CD4-positive, alpha-beta T cell treated with Interleukin-2 at 100 ng/mL for 4 hours (primary cell): ENCODE measurements around the gene PRDM2.

Source experiments
- DNase-seq: peaks from one replicate; pipeline ENCODE4 v3.0.0-alpha.2; 2020; ENCODE audit warnings: low spot score

Gene PRDM2

DNA sequence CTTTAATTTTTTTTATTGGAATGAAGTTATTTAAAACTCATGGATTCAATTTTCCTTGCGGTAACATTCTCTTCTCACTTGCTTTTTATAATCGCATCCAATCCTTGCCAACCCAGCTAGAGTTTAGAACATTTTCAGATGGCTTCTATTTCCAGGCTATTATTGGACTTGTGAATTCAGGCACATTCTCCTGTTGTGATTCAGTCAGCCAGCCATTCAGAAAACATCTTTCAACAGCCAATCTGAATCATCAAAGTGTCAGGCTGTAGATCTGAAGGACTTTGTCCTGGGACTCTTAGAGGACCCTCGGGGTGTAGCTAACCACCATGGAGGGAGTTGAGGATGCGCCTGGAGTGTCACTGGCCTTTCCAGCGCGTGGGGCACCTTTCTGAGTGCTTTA, 92.4 kb downstream of the PRDM2 start:
- DNase-seq, result no peak

DNA sequence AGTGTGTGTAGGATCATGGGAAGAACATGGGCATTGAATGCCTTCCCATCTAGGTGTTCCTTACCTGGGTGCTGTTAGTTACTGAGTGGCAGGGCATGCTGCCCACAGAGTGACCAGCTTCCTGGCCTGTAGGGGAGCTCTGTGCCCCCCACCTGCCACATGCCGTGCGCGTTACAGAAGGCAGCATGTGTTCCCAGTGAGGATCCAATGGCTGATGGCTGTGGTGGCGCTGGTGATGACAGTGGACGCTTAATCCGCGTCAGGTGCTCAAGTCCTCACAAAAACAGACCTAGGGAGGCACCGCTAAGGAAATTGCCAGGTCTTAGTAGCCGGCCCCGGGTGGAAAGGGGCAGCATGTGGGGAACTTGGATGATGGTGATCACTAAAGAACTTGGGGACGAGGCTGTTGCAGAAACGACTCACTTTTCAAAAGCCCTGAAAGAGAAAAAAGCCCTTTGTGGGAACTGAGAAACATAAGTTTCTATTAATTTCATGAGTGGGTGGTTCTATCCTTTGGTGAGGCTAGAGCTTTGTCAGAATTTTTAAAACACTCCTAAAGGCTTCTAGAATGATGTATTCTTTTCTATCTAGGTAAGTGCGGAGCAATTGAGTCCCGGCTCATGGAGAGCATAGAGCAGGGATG, 93.2 kb downstream of the PRDM2 start:
- no peak for DNase-seq

DNA sequence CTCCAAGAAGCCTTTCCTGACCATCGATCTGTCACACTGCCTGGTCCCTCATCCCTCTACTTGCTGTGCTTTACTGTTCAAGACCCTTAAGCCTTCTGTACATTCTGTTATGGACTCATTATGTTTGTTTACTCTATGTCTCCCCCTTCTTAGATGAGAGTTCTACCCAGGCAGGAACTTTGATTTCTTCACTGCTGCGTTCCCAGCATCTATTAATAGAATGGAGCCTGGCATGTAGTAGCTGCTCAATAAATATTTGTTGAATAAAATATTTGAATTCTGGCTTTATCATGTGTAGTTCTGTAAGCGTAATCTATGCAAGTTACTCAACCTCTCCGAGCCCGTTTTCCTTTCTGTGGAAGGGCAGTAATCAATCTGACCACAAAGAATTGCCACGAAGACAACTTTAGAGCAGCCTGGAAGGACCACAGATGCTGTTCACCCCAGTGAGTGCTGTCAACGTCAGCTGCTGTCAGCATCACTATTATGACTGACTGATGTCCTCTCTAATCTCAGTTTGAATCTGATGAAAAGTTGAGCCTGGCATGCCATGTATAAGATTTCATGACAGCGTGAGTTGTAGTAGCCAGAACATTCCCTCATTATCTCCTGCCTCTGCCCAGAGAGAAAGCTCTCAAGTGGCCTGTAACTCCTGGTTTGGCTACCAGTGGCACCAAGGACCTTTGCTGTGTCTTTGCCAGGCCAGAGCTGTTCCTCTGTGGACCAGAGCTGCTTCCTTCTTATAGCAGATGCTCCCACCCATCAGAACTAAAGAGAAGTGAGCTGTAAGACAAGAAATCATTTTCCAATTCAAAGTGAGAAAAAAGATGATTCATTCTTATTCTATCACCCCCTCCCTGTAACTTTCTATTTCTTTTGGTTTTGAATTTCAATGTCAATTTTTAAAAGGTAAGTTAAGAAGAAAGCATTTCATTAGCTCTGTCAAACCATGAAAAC, 94.5 kb downstream of the PRDM2 start:
- no peak for DNase-seq

DNA sequence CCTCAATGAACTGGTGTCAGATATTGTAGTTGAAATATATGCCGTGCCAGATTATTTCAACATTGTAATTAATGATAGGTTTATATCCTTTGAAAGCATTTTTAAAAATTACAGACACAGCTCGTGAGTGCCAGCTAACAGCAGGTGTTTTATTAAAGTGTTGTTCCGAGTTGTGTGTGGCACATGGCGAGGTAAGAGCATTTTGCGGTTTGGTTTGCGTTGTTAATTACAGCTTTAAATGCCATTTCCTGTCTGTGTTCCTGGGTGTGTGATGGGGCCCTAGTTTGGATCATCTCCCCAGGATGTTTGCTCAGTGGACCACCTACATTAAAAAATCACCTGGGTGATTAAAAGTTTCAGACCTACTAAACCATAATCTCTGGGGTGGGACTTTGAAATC, 97.4 kb downstream of the PRDM2 start:
- no peak for DNase-seq

DNA sequence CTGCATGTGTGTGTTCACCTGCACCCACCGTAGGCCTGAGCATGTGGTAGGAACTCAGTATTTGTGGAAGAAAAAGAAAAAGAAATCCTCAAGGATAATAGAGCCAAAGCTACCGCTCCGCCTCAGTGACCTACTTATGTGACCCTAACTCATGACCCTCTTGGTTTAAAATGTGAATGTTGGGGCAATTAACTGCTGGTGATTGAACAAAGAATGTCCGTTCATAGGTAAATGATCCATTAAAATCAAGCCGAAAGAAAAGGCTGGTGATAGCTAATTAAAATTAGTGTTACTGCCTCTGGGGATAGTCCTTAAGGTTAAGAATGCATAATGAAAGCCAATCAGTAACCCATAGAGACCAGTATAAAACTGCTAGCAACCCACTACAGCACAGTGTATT, 98.1 kb downstream of the PRDM2 start:
- no peak for DNase-seq

DNA sequence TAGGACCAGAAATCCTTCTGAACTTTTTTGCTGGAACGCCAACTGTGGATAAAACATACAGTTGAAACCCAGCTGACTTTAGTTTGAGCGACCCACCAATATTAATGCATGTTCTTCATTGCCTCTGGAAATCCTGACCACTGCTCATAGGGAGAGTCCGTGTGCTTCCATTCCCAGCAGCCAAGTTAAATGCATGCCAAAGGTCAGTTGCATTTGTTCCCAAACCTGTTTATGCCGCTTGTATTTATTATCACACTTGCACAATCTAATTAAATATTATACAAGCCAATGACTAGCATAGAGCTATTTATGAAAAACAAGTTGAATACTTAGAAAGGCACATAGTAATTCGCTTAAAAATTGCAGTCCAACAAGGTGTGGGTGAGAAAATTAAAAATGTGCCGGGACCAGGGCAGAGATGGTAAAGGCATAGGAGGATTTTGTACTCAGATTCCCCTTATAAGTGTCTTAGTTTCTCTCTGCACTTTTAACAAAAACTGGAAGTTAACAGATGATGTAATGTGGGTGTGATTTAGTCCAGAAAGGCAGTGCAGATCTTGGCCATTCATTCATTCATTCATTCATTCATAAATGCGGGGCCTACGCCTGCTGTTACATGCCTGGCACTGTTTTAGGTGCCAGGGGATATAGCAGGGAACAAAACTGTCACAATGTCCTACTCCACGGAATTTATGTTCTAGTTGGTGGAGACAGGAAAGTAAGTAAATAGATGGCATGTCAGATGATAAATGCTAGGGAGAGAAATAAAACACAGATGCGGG, 99.7 kb downstream of the PRDM2 start:
- DNase-seq, result no peak

DNA sequence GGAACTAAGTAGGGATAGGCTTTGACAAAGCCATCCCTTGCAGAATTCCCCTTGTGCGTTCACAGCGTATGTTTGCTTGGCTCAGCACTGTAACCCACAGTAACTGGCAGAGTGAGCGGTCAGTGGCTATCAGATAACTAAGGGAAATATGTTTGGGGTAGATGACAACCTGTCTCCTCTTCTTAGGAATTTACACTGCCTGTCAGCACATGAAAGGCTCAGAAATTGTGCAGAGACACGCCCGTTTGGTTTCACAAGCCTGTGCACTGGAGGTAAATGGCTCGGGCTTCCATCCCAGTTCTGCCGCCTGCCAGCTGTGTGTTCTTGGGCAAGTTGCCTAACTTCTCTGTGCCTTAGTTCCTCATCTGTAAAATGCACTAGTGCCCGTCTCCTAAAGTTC, 101.2 kb downstream of the PRDM2 start:
- no peak for DNase-seq

DNA sequence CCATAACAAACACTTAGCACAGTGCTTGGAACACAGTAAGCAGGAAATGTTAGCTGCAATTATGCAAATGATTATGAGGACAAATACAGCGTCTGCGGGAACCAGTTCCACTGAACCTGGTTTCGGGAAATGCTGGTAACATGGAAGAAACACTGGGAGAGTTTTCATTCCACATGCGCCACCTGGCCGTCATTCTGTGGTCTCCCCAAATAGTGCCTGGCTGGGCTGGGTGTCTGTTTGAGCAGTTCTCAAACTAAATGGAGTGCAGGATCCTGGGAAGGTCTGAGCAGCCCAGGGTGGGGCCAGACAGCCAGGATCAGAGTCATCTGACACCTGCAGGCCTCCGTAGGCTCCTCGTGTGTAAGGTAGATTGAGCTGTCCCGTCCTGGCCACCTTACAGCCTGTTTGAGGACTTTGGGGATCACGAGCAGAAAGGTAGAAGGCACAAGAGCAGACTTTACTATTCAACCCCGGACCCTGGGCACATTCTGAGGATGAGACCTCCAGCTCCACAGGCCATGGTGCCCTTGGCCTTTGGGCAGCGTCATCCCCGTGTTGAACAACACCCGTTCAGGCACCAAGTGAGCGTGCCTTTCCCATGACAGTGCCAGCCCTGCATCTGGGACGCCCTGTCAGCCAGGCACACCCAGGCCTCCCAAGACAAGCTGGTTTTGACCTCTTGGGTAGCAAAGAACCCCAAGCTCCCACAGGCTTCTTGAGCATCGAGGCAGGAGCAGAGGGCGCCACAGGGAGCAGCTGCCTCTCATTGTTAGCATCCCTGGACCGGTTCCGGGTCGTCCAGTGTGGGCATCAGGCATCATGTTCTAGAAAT, 101.9 kb downstream of the PRDM2 start:
- no peak for DNase-seq

DNA sequence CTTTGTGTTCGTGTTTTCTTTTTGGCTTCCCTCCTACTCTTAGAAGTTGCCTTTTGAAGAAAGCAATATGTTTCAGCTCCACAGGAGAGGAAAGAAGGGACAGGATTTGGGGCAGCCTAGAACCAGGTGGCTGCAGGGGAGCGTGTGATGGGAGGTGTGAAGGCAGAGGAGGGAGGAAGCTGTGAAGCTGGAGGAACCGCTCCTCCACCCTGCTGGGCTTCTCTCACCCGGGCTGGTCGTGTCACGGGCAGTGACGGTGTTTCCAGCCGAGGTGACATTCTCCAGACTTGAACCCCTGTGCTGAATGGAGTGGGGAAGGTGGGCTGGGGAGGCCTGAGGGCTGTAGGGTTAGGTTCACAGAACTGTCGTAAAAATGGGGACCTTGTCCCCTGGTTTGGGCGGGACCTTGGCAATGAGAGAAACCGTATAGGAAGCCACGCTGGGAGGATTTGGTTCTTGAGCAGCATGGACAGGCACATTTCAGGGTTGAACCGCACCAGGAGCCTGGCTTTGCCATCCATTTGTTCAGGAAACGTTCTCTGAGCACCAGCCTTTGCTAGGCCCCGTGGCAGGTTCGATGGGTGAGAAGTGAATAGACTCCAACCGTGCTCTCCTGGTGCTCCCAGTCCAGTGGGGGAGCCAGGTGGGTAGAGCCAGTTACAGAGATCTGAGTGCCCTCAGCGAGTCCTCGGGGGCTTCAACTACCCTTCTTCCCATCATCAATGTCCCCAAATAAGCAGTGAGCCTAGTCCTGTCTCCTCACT, 103.0 kb downstream of the PRDM2 start:
- no peak for DNase-seq

DNA sequence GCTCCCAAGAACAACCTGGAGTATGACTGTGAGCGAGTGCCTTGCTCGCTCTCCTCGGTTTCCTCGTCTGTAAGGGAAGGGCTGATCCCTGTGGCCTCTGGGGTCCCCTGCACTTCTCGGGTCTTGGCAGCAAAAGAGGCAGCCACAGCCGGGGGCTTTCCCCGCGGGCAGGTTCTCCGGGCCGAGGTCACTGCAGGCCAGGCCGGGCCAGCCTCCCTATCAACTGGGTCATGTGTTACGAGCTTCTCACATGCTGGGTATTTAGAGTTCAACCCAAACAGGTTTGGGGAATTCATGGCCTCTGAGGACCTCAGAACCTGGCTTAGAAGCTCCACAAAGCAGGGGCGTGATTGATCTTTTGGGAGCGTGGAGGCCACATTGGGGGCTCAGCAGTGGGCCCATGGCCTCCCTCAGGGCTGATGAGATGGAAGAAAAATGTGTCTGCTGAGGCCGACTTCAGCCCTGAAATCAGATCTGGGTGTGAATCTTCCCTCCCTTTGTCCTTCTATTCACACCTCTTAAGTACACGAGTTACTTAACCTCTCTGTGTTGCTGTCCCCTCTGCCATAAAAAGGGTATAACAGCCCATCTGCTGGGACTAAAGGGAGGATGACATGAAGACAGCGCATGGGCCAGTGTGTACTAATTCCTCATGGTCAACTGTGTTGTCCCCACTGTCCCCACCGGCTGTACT, 103.7 kb downstream of the PRDM2 start:
- DNase-seq, result no peak

DNA sequence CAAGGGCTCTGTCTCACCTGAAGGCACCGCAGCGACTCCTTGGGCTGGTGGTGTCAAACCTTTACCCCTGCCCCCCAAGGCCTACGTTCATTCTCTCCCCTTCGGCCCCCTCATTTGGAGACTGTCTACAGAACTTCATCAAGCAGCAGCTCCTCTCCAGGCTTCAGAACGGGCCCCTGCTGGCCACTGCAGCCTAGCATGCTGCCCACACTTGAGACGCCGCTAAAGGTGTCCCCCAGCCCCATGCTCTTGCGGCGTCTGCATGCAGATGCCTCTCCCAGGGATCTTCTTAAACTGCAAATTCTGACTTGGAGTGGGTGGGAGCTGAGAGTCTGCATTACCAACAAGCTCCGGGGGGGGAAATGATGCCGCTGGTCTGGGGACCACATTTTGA, 104.2 kb downstream of the PRDM2 start:
- DNase-seq, result no peak

DNA sequence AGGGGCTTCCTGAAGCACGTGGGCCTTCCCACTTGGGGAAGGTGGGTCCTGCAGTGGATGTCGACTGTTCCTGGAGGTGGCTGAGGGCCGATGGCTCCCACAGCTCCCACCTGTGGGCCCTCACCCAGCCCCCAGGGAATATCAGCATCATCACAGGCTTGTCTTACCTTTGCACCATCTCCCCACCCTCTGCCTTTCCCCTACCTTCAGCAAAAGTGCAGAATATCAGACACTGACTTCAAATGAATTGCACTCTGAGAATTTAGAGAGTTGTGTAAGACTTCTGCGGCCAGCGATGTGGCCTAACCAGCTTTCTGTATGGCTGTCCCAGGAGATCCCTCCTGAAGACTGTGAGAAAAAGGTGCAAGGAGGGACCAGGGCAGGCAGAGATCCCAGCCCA, 105.4 kb downstream of the PRDM2 start:
- DNase-seq, result no peak

DNA sequence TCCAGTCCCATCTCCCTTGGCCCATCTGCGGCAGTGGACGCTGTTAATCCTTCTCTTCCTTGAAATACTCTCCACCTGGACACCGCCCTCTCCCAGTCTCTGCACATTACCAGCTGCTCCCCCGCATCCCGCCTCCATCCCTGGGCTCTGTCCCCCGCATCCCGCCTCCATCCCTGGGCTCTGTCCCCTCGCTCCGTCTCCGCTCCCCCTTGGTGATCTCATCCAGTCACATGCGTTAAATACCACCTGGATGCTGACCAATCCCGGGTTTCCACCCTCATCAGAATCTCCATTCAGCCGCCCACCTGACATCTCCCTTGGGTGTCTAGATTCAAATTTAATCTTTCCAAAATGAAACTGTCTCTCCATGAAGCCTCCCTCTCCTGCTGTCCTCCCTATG, 106.1 kb downstream of the PRDM2 start:
- no peak for DNase-seq

DNA sequence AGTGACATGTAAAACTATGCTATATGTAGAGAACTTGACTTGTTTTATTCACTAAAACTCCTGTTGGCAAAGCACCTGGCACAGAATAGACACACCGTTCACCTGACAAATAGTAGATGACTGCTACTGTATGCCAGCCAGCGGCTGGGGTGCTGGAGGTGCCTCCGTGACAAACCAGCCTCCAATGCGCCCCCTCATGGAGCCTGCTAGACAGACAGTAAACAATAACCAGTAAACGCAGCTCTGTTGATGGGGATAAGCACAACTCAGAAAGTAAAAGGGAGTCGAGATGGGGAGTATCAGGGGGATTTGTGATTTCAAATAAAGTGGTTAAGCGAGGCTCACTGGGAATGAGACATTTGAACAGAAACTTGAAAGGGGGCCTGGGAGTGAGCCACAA, 107.2 kb downstream of the PRDM2 start:
- DNase-seq, result no peak

DNA sequence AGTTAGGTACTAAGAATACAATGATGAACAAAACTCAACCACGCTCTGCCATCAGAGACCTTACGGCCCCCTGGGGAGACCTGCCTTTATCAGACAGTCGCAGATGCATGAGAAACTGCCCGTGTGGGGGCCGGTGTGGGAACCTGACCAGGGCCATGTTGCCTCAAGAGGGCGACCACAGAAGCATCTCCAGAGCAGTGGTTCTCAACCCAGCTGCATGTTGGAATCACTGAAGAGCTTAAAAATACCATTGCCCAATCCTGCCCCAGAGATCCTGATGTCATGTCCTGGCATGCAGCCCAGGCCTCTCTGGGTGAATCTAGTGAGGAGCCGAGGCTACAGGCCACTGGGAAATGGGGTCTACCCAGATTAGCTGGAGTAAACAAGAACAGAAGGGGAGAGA, 108.7 kb downstream of the PRDM2 start:
- DNase-seq, result no peak

DNA sequence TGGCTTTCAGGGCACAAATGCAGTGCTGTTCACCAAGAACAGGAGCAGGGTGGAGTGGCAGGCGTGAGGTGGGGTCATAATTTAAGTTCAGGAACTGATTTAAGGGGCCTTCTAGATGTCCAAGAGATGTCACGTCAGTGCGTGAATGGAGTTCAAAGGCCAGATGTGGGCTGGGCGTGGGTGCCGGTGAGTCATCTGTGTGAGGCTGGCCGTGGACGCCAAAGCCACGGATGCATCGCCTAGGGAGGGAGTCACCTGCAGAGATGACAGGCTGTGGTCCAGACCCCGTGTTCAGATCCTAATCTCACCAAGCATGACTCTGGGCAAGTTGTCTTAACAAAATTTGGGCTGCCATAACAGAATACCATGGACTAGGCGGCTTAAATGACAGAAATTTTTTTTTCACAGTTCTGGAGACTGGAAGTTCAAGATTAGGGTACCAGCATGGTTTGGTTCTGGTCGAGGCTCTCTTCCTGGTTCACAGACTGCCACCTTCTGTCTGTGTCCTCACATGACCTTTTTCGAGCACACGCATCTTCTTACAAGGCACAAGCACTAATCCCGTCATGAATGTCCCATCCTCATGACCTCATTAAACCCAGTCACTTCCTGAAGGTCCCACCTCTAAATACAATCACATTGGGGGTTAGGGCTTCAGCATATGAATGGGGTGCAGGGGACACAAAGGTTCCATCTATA, 109.6 kb downstream of the PRDM2 start:
- peak; percentile 36 for DNase-seq

DNA sequence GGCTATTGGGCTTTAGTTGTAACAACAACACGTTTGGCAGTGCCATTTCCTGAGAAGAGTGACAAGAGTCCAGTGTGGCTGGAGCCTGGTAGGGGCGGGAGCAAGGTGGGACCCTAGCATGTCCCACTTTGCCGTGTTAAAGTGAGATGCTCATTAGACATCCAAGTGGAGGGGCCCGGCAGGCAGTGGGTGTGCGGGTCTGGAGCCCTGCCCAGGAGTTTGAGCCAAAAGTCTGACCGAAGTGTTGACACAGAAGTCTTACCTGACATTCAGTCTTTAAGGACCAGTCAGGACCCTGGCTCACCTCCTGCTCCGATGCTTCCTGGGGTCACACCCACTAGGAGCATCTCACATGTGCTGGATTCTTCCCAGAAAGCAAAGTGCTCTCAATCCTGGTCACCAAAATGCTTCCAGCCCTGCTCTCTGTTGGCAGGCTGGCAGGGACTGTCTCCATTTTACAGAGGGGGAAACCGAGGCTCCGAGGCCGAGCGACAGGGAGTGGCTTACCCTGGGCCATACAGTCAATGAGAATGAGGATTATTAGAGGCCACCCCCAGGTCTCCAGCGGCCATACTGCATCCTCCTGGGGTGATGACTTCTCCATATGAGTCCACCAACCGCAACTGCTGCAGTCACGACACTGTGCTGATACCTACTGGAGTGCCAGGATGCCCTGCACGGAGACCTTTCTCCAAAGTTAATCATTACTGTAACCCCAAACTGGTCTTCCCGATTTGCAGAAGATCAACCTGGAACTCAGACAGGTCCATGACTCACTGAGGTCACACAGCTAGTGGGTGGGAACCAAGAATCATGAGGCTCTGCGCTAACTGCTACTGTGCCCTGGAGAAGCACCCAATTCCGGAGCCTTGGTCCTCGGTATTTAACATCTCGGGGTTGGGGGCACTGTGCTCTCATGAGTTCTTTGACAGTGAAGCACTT, 112.7 kb downstream of the PRDM2 start:
- DNase-seq, result no peak

DNA sequence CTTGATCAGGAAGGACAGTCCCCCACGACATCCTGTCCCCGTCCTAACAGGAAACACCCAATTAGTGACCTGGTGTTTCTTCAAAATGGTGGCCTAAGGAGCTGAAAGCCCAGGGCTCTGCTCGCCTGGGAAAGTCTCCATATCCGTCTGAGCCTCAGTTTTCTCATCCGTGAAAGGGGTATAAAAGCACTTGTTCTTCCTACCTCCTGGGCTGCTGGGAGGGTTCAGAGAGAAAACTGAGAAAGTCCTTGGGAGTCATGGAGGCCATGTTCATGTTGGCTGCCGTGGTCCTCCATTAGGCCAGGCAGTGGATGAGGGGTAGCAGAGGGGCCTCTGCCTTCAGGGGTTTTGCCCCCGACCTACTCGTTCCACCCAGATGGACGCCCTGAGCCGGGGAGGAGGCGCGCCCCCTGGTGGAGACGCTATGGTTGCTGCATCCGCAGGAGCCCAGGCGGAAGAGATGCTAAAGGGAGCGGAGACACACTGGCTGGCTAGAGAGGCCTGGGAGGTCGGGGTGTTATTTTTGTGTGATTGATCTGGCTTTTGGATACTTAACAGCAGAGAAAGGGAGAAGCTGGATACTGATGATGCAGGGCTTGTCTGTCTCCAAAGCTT, 113.5 kb downstream of the PRDM2 start:
- peak; percentile 49 for DNase-seq
